ENCODE data around the gene HYAL1. TPM values are rescaled to one million over a fixed set of nuclear protein-coding genes. Genes with fewer than 3 reads are reported as not detected.

HYAL1 gene
- total RNA-seq, 1 donor from 2014 or later: 7.1 TPM

DNA sequence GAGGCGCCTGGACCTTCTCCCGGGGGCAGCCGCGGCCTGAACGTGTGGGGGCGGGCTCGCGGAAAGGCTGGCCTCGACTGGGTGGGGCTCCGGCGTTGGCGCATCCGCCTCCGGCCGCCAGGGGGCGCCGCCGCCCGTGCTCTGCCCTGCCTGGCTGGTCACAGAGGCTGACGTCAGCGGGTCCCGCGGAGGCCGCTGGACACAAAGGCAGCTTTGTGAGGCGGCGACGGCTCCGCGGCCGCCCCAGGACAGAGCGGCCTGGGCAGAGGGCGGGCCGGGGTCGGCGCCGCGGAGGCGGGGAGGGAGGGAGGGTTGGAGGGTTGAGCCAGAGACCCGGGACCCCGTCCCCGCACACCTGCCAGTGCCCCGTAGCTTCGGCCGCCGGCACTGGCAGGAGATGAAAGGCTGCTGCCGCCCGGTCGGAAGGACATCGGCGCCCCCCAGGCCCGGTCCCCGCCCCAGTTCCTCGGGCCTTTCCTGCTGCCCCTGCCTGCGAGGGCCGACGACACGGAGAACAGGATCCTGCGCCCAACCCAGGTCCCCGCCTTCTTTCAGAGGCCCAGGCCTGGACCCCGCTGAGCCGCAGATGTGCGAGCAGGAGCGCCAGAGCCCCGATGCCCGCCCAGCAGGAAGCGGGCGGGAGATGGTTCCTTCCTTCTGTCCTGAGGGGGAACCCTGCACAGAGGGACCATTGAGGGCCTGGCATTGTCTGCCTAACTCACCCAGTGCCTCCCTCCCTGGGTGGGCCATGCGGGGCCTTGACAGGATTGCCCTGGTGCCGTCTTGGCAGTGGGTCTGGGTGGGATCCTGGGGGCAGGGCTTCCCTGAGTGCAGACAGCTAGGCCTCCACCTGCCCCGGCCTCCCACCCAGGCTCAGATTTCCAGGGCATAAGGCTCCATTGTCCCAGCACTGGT lies 43.1 kb downstream of the HYAL1 start:
- H3K36me3 ChIP-seq (ENCODE audit: control insufficient read depth, insufficient read depth, low read length): peaks cover 19% of the 10 kb centered on the region

DNA sequence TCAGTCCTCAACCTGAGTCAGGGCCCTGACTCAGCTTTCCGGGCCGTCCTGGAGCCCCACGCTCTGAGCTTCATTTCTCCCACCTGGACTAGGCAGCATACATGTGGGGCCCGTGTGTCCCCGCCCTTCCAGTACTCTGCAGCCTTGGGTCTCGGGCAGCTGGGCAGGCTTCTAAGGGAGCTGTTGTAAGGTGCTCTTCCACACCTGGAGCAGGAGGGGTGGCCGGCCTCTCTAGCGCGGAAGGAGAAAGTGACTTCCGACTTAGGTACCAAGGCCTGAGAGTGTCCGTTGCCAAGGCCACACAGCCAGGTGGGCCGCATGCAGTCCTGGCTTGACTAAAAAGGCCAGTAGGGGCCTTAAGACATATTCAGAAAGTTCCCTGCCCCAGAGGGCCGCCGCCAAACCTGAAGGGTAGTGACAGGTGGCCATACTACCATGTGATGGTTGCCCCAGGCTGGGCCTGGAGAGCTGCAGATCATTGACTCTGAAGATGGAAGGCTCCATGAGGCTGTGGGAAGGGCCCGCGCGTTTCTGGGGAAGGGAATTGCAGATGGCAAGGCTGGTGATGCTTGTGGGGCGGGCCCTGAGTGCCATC lies 43.8 kb downstream of the HYAL1 start:
- FAIRE-seq: no peak
- Histone ChIP-seq H3K27me3 (ENCODE audit: control insufficient read depth, insufficient read depth, low read length) (no peaks in the 10 kb centered on the region), H3K4me3 (ENCODE audit: low read depth, low read length) (peak overlapping the region; percentile 56), H3K36me3 (ENCODE audit: control insufficient read depth, insufficient read depth, low read length) (peaks cover 19% of the 10 kb centered on the region)
- DNase-seq (ENCODE audit: low read depth): no peak
- TF ChIP-seq, protein P1, sequence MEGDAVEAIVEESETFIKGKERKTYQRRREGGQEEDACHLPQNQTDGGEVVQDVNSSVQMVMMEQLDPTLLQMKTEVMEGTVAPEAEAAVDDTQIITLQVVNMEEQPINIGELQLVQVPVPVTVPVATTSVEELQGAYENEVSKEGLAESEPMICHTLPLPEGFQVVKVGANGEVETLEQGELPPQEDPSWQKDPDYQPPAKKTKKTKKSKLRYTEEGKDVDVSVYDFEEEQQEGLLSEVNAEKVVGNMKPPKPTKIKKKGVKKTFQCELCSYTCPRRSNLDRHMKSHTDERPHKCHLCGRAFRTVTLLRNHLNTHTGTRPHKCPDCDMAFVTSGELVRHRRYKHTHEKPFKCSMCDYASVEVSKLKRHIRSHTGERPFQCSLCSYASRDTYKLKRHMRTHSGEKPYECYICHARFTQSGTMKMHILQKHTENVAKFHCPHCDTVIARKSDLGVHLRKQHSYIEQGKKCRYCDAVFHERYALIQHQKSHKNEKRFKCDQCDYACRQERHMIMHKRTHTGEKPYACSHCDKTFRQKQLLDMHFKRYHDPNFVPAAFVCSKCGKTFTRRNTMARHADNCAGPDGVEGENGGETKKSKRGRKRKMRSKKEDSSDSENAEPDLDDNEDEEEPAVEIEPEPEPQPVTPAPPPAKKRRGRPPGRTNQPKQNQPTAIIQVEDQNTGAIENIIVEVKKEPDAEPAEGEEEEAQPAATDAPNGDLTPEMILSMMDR (IDR thresholded peaks at IDR 0.05; ENCODE audit: insufficient read depth, low read length, severe bottlenecking): no peak

More for the DNA sequence above, 43.1 kb downstream of the HYAL1 start:
- Histone ChIP-seq H3K4me3 (ENCODE audit: low read depth, low read length) (peak overlapping the region; percentile 56), H3K27me3 (ENCODE audit: control insufficient read depth, insufficient read depth, low read length) (no peaks in the 10 kb centered on the region)
- DNase-seq (ENCODE audit: low read depth): peak; percentile 71
- TF ChIP-seq, protein P1 (IDR thresholded peaks at IDR 0.05; ENCODE audit: insufficient read depth, low read length, severe bottlenecking): peak; percentile 97
- no peak for FAIRE-seq

DNA sequence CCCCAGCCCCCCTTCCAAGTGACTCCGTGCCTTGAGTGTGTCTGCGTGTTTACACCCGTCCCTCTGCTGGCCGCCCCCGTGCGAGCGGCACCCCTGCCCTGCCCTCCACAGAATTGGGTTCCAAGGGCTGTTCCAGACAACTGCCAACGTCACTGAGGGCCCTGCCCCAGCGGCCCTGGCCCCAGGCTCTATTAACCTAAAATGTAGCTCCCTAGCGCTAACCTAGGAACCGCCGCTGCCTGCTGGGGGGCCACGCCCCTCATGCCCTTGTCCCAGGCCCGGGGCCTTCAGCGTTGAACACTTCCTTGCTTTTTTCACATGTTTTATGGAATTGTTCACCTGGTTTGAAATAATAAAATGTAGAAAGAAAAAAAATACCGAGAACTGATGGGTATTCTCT lies 44.4 kb downstream of the HYAL1 start:
- H3K27me3 ChIP-seq (ENCODE audit: control insufficient read depth, insufficient read depth, low read length): no peaks in the 10 kb centered on the region
- FAIRE-seq (no peak), DNase-seq (ENCODE audit: low read depth) (no peak)
- H3K36me3 ChIP-seq (ENCODE audit: control insufficient read depth, insufficient read depth, low read length): peaks cover 21% of the 10 kb centered on the region
- no peak overlapping the region for H3K4me3 ChIP-seq (ENCODE audit: low read depth, low read length)
- TF ChIP-seq, protein P1 (IDR thresholded peaks at IDR 0.05; ENCODE audit: insufficient read depth, low read length, severe bottlenecking): no peak

DNA sequence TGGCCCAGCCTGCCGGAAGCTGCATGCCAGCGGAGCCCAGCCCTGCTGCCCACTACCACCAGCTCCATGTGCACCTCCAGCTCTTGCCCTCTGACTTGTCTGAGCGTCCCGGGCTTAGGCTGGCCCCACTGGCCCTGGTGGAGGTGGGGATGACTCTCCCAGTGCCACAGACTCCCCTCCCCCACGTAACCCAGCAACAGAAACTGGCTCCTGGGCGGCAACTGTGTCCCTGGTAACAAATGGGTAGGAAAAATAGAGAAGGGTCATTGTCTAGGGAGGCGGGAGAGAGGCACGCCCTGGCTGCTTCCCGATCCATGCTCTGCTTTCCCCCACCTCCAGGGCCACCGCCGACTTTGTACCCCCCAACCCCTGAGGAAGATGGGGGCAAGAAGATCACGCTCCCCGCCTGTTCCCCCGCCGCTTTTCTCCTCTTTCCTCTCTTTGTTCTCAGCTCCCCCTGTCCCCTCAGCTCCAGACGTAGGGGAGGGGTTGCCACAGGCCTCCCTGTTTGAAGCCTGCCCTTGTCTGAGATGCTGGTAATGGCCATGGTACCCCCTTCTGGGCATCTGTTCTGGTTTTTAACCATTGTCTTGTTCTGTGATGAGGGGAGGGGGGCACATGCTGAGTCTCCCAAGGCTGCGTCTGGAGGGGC lies 45.2 kb downstream of the HYAL1 start:
- peaks cover 23% of the 10 kb centered on the region for H3K36me3 ChIP-seq (ENCODE audit: control insufficient read depth, insufficient read depth, low read length)

DNA sequence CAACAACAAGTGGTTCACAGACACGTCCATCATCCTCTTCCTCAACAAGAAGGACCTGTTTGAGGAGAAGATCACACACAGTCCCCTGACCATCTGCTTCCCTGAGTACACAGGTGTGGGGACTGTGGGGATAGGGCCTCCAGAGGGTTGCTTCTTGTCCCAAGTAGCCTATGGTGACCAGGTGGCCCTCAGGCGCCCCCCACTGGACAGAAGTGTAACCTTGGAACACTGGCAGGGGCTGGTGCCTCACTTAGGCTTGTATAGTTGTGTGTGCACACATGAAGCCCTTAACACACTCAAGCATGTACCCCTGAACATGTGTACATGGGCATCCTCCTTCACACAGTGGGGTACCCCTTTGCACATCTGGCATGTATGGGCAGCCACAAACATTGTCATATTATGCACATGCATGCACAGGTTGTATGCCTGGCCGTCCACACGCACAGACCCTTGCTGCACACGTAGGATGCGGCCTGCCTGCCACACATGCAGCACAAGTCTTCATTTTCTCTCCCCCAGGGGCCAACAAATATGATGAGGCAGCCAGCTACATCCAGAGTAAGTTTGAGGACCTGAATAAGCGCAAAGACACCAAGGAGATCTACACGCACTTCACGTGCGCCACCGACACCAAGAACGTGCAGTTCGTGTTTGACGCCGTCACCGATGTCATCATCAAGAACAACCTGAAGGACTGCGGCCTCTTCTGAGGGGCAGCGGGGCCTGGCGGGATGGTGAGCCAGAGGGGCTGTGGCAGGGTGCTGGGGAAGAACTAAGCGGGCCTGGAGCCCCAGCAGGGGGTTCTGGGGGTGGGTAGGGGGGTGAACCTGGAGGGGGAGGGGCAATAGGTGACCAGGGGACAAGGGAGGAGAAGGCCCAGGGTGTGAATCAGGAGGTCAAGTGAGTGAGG lies 46.1 kb downstream of the HYAL1 start:
- Histone ChIP-seq H3K36me3 (ENCODE audit: control insufficient read depth, insufficient read depth, low read length) (peaks cover 28% of the 10 kb centered on the region), H3K27me3 (ENCODE audit: control insufficient read depth, insufficient read depth, low read length) (no peaks in the 10 kb centered on the region), H3K4me3 (ENCODE audit: low read depth, low read length) (no peak overlapping the region)
- DNase-seq (ENCODE audit: low read depth): no peak
- FAIRE-seq: peak; percentile 83
- TF ChIP-seq, protein P1 (IDR thresholded peaks at IDR 0.05; ENCODE audit: insufficient read depth, low read length, severe bottlenecking): peak; percentile 74

More for the DNA sequence above, 45.2 kb downstream of the HYAL1 start:
- TF ChIP-seq, protein P1 (IDR thresholded peaks at IDR 0.05; ENCODE audit: insufficient read depth, low read length, severe bottlenecking): no peak
- H3K4me3 ChIP-seq (ENCODE audit: low read depth, low read length): no peak overlapping the region
- DNase-seq (ENCODE audit: low read depth) (no peak), FAIRE-seq (no peak)
- no peaks in the 10 kb centered on the region for H3K27me3 ChIP-seq (ENCODE audit: control insufficient read depth, insufficient read depth, low read length)

All from bronchial epithelial cell (primary cell).